Endometrial microvascular endothelial cells (primary cell): ENCODE measurements around the gene ITGB8. TPM values are rescaled to one million over a fixed set of nuclear protein-coding genes. Genes with fewer than 3 reads are reported as not detected.
"Not testable (repeated sequence)": the region's sequence is repeated elsewhere in the genome, so short reads cannot be mapped to it uniquely, and the experiment has no call there.

Experiments used
- in situ Hi-C: cut with HindIII; loops from 2 replicates; pipeline ENCODE4 v1.10.0; 2017; ENCODE audit warnings: low sequenced_read_pairs, low pct_unique_long_range_greater_than_20kb; ENCODE audit errors: inconsistent ontology term
- total RNA-seq: library from RNA; depleted of rRNA; stranded (reverse); fragments of >200 nt; gene quantifications from one replicate; pipeline ENCODE4 v1.2.3, GENCODE V29; 2015; ENCODE audit errors: inconsistent ontology term

ITGB8 gene
- total RNA-seq, 1 donor from 2014 or later: not detected

- in situ Hi-C loops: no loop called here
Observed at GRCh38 chr7:20358106-20358505, 27.4 kb downstream of the ITGB8 start.

DNA sequence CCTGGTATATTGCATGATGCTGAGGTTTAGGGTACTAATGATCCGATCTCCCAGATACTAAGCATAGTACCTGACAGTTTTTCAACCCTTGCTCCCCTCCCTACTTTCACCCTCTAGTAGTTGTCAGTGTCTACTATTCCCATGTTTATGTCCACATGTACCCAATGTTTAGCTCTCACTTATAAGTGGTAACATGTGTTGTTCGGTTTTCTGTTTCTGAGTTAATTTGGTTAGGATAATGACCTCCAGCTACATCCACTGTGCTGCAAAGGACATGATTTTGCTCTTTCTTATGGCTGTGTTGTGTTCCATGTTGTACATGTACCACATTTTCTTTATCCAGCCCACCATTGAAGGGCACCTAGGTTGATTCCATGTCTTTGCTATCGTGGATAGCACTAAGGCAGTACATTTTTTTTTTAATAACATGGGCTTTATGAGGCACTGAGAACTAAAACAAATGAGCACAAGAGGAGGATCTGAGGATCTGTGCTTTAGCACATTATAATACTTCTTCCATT, 28.1 kb downstream of the ITGB8 start:
- in situ Hi-C loops: no loop called here

DNA sequence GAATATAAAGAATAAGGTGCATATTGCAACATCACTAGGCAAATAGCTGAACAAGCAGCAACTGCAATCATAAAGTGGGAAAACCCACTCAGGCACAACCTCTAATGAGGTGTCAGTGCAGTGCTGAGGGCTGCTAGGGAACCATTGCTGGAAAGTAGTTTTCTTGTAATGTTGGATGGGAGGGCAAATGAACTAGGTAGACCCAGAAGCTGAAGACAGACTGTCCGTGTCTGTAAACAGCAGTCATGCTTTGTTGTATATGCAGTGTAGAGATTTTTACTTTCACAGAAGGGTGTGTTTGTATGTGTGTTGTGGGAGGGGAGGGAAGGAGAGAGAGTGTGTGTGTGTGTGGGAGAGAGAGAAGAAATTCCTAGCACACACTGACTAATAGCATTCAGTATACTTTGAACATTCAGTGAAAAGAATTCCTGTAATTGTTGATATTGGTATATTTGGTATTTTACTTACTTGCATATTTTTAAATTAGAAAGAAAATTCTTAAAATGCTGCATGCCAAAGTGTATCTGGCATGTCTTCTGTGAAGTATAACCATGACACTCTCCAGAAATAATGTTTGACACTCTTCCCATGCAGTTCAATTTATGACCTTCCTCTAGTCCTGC, 28.8 kb downstream of the ITGB8 start:
- in situ Hi-C loops: no loop called here

DNA sequence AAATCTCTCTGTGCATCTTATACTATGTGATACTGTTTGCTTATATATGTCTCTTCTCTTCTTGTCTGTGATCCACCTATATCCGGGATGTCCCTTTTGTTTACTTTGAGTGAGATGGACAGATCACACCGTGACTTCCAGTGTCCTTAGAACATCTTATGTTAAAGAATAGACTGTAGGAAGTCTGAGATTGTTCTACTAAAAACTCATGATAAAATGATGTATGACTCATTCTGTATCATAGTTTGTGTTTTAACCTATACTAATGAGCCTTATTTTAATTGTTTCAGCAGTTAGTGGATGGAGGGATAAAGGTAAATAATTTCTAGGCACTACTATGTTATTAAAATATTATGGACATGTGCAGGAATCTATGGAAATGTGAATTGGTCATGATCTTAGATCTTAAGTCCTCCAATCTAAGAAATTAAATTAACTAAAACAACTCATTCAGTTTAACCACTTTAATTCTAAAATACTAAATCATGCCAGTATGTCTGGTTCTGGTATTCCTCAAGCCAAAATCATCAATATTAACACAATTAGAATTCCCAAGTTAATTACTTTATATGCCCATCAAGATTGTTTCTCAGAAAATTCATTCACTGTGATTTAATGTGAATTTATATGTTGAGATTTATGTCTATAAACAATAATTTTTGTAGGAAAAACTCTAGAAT, 32.0 kb downstream of the ITGB8 start:
- in situ Hi-C loops: no loop called here

GRCh38 chr7:20364571-20365196, 34.0 kb downstream of the ITGB8 start:
- in situ Hi-C loops: no loop called here

DNA sequence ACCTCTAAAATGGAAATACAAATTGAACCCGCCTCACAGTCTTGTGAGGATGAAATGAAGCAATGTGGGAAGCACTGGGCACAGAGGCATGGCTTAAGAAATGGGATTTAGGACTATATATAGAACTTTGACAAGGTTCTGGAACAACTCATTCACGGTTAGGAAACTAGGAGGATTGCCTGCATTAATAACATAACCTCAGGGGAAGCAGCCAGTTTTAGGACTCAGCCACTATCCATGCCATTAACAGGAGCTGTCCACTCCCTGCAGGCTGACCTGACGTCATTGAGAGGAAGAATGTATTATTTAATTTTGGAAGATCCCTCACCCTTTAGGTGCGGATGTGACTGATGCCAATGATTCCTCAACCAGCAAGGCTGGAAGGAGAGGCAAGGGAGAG, 34.8 kb downstream of the ITGB8 start:
- in situ Hi-C loops: no loop called here

- in situ Hi-C loops: no loop called here
Observed at GRCh38 chr7:20374399-20374798, 43.7 kb downstream of the ITGB8 start.

GRCh38 chr7:20376796-20377195, 46.1 kb downstream of the ITGB8 start:
- in situ Hi-C loops: no loop called here

GRCh38 chr7:20381406-20382034, 50.8 kb downstream of the ITGB8 start:
- in situ Hi-C loops: no loop called here

DNA sequence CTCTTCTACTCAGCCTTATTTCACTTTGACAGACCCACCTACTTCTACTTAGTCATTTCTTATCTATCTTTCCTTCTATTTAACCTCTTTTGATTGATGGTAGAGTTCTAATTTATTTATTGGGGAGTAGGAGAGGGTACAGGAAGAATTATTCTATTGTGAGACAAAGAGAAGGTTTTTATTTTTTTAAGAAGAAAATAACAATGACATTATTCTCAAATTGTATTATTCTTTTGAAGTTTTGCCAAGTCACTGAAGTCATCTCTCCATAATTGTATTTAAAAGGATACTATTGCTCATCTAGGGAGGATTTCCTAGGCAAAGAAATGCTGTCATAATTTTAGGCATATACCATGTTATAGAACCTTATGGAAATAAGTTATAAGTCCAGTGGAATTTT, 52.7 kb downstream of the ITGB8 start:
- in situ Hi-C loops: no loop called here

DNA sequence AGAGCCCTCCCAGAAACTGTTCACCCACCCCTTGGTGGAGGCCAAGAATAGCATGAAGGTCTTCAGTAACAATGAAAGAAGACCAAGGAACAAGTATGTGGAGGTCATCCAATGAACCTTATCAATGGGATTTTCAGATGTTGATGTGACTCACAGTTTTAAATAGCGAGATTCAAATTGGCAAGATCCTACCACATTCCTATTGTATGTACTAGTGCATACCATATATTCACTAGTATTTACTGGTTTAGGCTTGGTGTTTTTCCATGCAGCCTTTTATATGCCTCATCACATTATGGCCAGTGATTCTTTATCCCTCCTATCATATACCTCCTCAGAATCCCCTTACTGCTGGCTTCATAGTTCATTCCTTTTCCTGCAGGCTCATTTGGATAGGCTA, 54.4 kb downstream of the ITGB8 start:
- in situ Hi-C loops: no loop called here

DNA sequence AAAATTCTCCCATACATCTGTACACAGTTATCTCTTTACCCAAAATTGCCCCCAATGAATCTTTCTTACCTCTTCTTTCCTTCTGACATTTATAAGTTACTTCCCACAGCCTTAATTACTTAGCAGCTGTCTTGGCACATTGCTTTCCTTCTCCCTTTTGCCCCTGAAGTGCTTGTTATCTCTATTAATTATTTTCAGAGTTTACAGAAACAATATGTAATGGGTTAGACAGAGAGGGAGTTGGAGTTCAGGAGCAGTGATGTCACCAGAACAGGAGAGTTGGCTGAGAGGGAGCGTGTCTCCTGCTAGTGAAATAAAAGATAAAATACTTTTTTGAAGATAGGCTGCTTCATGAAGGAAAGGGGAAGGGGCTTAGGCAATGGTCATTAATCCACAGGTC, 57.4 kb downstream of the ITGB8 start:
- in situ Hi-C loops: no loop called here

- in situ Hi-C loops: not testable (repeated sequence)
Observed at GRCh38 chr7:20389192-20389591, 58.5 kb downstream of the ITGB8 start.

- in situ Hi-C loops: no loop called here
Observed at GRCh38 chr7:20393021-20393610, 62.4 kb downstream of the ITGB8 start.

GRCh38 chr7:20393616-20394015, 62.9 kb downstream of the ITGB8 start:
- in situ Hi-C loops: no loop called here

DNA sequence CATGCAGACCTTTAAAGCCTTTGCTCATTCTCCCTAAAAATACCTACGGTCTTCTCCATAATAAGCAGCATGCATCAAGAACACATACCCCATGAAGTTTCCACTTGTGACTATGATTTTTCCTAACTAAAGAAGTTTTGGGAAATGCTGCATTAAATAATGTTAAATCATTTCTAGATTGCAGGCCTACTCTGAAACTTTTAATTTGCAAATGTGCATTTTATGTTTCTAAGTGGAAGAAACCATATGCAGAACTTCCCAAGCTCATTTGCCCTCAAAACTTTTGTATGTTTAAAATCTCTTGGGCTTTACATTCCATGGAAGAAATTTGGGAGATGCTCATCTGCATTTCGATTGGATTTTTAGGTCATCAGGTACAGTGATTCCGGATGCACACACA, 63.6 kb downstream of the ITGB8 start:
- in situ Hi-C loops: no loop called here

- in situ Hi-C loops: no loop called here
Observed at GRCh38 chr7:20395104-20395503, 64.4 kb downstream of the ITGB8 start.

- in situ Hi-C loops: no loop called here
Observed at GRCh38 chr7:20395511-20395910, 64.8 kb downstream of the ITGB8 start.

DNA sequence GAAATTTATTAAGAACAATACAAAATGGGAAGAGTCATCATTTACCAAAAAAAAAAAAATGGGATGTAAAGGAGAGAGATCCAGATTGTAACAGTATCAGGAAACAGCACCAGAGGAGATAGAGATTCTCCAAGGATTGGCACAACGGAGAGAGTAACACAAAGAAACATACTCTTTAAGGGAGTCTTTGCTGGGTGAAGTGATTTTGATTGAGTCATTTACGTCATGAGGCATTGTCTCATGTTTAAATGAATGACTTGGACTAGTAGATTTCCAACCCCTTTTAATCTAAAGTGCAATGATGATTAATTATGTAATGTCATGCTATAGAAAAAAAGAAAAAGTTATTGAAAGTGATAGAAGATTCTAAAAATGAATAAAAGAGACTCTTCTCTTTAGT, 68.8 kb downstream of the ITGB8 start:
- in situ Hi-C loops: no loop called here
